ENCODE data around the gene OLFM1. TPM values are rescaled to one million over a fixed set of nuclear protein-coding genes. Genes with fewer than 3 reads are reported as not detected.

OLFM1 gene
- total and polyA plus RNA-seq, 2 of the 4 experiments (the other 2 are of a cell fraction) = 0.36 to 0.38 TPM

DNA sequence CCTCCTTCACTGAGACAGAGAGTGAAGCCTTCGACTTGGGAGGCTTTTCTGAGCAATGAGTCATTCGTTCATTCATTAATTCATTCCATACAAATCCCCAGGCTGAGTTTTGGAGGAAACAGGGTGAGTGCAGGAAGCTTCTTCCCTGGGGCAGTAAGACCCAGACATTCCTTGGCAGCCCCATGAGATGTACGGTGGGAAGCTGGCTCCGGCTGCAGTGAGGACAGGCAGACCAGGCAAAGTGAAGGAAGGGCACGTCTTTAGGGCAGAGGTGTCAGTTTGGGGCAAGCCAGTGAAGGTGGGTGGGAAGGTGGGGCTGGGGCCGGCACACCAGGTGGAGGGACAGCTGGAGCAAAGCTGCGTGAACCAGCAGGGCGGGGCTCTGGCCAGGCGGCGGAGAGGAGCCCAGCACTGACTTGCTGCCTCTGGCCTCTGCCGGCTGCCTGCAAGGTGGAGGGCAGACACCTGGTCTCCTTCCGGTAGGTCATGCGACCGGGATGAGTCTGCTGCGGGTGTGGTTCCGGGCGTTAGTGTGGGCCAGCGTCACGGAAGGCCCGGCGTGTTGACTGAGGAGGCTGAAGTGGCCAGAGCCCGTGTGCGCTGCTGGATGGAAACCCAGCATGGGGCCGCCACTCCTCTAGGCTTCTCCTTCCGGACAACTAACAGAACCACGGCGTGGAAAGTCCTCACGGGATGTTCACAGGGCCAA is 16.6 kb downstream of the OLFM1 start:
- Histone ChIP-seq H4K20me1 (ENCODE audit: insufficient read depth, low read length) (no peaks in the 10 kb centered on the region), H3K14ac (replicated peaks; ENCODE audit: low read depth, low read length) (no peak overlapping the region), H3K27me3 (ENCODE audit: control insufficient read depth, insufficient read depth, low read length) (peaks cover 5% of the 10 kb centered on the region; the same call in 1 of the 2 replicates), H3K4me3 (ENCODE audit: insufficient read depth, low read depth, low read length) (no peak overlapping the region), H3K18ac (ENCODE audit: low read depth, low read length) (no peak overlapping the region), H3K4me2 (ENCODE audit: low read depth, low read length) (no peak overlapping the region), H3K9ac (ENCODE audit: low read depth, low read length) (no peak overlapping the region), H3K9me1 (ENCODE audit: insufficient read depth, low read length) (no peaks in the 10 kb centered on the region), H2AFZ (replicated peaks; ENCODE audit: low read length, poor library complexity) (no peak overlapping the region), H4K8ac (ENCODE audit: low read depth in 2 of 2, low read length in 2 of 2) (no peak overlapping the region), H4K91ac (ENCODE audit: insufficient read depth, low read depth, low read length) (no peak overlapping the region), H3K4ac (ENCODE audit: low read depth, low read length) (no peak overlapping the region), H4K5ac (ENCODE audit: low read depth, low read length) (no peak overlapping the region), H3K27ac (ENCODE audit: insufficient read depth, low read length) (no peak overlapping the region), H2AK5ac (ENCODE audit: low read depth, low read length) (no peak overlapping the region), H2BK5ac (ENCODE audit: low read depth, low read length, poor library complexity, severe bottlenecking) (no peak overlapping the region), H2BK20ac (ENCODE audit: low read depth, low read length) (no peak overlapping the region), H3K23ac (ENCODE audit: low read depth, low read length) (no peak overlapping the region), H3K4me1 (ENCODE audit: control insufficient read depth, insufficient read depth, low read length) (no peaks in the 10 kb centered on the region), H2AK9ac (replicated peaks; ENCODE audit: low read depth, low read length, poor library complexity) (no peak overlapping the region), H3K9me3 (ENCODE audit: control insufficient read depth, insufficient read depth, low read length) (no peaks in the 10 kb centered on the region), H3K79me1 (ENCODE audit: low read depth in 1 of 2, low read length in 2 of 2) (no peaks in the 10 kb centered on the region), H3K56ac (ENCODE audit: extremely low read depth, insufficient read depth, low read length) (no peak overlapping the region), H2BK15ac (ENCODE audit: low read depth, low read length) (no peak overlapping the region), H2BK120ac (ENCODE audit: low read depth, low read length) (no peak overlapping the region), H3K36me3 (ENCODE audit: control insufficient read depth, insufficient read depth, low read length) (no peaks in the 10 kb centered on the region)
- dilution Hi-C loops (cut with HindIII; ENCODE audit: low sequenced_read_pairs, unreplicated experiment) = no loop called here
- no peak for ATAC-seq (ENCODE audit: low read depth)
- BruUV-seq (replicated peaks) = no TSS peak
- POLR2A ChIA-PET (ENCODE audit: unreplicated experiment) = no interaction called here
- in situ Hi-C loops (cut with MboI; ENCODE audit: low sequenced_read_pairs) = no loop called here
- intact Hi-C loops (cut with micrococcal nuclease) = no loop called here
- CTCF ChIA-PET = no interaction called here
- WGBS, 2 experiments (ENCODE audit: extremely low coverage in 2 of 2, insufficient read length in 1 of 2) = 71% methylated on average over 15 of the region's 28 CpGs; no CpG with 5 or more reads in 1 of the 2 experiments
- DNase-seq = no peak
- TF ChIP-seq BHLHE40 (IDR thresholded peaks at IDR 0.05; ENCODE audit: low read depth, low read length) (no peak), MXI1 (IDR thresholded peaks at IDR 0.05; ENCODE audit: borderline replicate concordance, low read depth, low read length) (no peak), FOS (IDR thresholded peaks at IDR 0.05; ENCODE audit: low read depth, low read length) (no peak), CHD1 (IDR thresholded peaks at IDR 0.05; ENCODE audit: low read depth, low read length) (no peak), MAZ (IDR thresholded peaks at IDR 0.05; ENCODE audit: borderline replicate concordance, low read depth, low read length) (no peak), POLR2A (IDR thresholded peaks at IDR 0.05; ENCODE audit: low read depth, low read length) (no peak), MAFK (IDR thresholded peaks at IDR 0.05; ENCODE audit: low read depth, low read length) (no peak), NFE2L2 (IDR thresholded peaks at IDR 0.05; ENCODE audit: low read depth, low read length) (no peak), RAD21 (IDR thresholded peaks at IDR 0.05; ENCODE audit: low read length) (no peak), SMC3 (IDR thresholded peaks at IDR 0.05; ENCODE audit: low read depth, low read length) (no peak), CEBPB (IDR thresholded peaks at IDR 0.05; ENCODE audit: low read depth, low read length) (no peak), RFX5 (IDR thresholded peaks at IDR 0.05; ENCODE audit: low read depth, low read length) (no peak), RCOR1 (IDR thresholded peaks at IDR 0.05; ENCODE audit: insufficient replicate concordance, low read length) (no peak)
- TF ChIP-seq, protein P1, sequence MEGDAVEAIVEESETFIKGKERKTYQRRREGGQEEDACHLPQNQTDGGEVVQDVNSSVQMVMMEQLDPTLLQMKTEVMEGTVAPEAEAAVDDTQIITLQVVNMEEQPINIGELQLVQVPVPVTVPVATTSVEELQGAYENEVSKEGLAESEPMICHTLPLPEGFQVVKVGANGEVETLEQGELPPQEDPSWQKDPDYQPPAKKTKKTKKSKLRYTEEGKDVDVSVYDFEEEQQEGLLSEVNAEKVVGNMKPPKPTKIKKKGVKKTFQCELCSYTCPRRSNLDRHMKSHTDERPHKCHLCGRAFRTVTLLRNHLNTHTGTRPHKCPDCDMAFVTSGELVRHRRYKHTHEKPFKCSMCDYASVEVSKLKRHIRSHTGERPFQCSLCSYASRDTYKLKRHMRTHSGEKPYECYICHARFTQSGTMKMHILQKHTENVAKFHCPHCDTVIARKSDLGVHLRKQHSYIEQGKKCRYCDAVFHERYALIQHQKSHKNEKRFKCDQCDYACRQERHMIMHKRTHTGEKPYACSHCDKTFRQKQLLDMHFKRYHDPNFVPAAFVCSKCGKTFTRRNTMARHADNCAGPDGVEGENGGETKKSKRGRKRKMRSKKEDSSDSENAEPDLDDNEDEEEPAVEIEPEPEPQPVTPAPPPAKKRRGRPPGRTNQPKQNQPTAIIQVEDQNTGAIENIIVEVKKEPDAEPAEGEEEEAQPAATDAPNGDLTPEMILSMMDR (conservative IDR thresholded peaks at IDR 0.05; ENCODE audit: low read depth, low read length) = no peak
- TF ChIP-seq, protein P2, sequence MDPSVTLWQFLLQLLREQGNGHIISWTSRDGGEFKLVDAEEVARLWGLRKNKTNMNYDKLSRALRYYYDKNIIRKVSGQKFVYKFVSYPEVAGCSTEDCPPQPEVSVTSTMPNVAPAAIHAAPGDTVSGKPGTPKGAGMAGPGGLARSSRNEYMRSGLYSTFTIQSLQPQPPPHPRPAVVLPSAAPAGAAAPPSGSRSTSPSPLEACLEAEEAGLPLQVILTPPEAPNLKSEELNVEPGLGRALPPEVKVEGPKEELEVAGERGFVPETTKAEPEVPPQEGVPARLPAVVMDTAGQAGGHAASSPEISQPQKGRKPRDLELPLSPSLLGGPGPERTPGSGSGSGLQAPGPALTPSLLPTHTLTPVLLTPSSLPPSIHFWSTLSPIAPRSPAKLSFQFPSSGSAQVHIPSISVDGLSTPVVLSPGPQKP (IDR thresholded peaks at IDR 0.05; ENCODE audit: borderline replicate concordance, low read depth, low read length) = no peak
- TF ChIP-seq, protein P3, sequence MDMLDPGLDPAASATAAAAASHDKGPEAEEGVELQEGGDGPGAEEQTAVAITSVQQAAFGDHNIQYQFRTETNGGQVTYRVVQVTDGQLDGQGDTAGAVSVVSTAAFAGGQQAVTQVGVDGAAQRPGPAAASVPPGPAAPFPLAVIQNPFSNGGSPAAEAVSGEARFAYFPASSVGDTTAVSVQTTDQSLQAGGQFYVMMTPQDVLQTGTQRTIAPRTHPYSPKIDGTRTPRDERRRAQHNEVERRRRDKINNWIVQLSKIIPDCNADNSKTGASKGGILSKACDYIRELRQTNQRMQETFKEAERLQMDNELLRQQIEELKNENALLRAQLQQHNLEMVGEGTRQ (IDR thresholded peaks at IDR 0.05; ENCODE audit: low read depth, low read length) = no peak

Data from IMR-90 (cell line).